DOHH2 (cell line): ENCODE results near the gene RBMS3.

Source experiments
- CTCF ChIP-seq: fragments of 200-600 bp; sonication (generic); IDR thresholded peaks from one replicate; pipeline ENCODE4 v1.5.1; 2014; ENCODE audit warnings: antibody characterized with exemption, mild to moderate bottlenecking, low read depth, low read length; ENCODE audit not compliant: poor library complexity, severe bottlenecking
- EZH2phosphoT487 ChIP-seq: fragments of 200-600 bp; sonication (generic); IDR thresholded peaks from 2 replicates; pipeline ENCODE4 v1.6.1; 2017; ENCODE audit warnings: borderline replicate concordance, mild to moderate bottlenecking, antibody characterized with exemption, low read length, moderate library complexity, mixed read lengths

DNA sequence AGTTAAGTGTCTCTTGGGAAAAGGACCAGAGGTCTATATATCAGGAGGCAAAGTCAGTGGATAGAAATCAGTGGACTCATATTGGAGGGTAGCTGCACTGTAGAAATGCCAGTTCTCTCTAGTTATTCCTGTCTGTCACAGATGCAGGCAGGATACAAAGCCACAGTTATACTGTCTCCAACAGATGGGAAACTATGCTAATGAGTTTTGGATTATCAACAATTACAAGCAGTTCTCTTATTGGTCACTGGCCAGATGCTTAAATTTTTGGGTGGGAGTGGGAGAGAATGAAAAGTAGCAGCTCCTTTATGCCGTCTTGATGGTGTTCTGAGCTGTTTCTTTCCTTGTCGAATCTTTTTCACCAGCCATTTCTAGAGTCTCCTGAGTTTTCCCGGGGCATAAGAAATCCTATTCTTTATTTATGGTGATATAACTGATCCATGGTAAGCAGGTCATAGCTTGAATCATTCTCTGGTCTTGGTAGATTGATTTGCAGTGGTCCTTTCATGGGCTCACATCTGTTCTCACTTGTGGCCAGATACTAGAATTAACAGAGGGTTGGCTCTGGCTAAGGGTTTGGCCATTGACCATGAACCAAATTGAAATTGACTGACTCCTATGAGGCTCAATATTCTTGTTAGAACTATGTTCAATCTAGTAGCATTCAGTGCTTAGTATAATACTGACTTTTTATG lies 44.6 kb upstream of the RBMS3 start:
- TF ChIP-seq CTCF (no peak), EZH2phosphoT487 (no peak)
